SK-N-SH (cell line): ENCODE measurements around the gene MOB2. TPM values are rescaled to one million over a fixed set of nuclear protein-coding genes. Genes with fewer than 3 reads are reported as not detected.

Experiments used
- CTCF ChIA-PET: fragments of 300-600, 350-600 bp; formaldehyde crosslinking; extraction: SDS; loops from one replicate; lab custom pipeline; 2021; lab: Yijun Ruan, JAX
- POLR2A ChIA-PET: fragments of 350-600 bp; sonication (Branson Sonifier 250); formaldehyde crosslinking; extraction: SDS; loops from one replicate; lab custom pipeline; 2020; ENCODE audit warnings: antibody characterized with exemption, inconsistent platforms; lab: Yijun Ruan, JAX
- DNase-seq: peaks from one replicate; pipeline ENCODE4 v3.0.0; 2012
- H2AFZ ChIP-seq: fragments of 200-600 bp; sonication (generic); 2 replicates; pipeline ENCODE4 v1.8.1; 2016; ENCODE audit warnings: antibody characterized with exemption, mild to moderate bottlenecking, low read depth
- H3F3A ChIP-seq: fragments of 200-600 bp; sonication (generic); replicated peaks from 2 replicates; pipeline ENCODE3; 2016; ENCODE audit warnings: antibody characterized with exemption, mild to moderate bottlenecking; ENCODE audit not compliant: insufficient read depth
- H3K27ac ChIP-seq, 2 experiments: fragments of 200-500 bp in 1 of 2; fragments of 200-600 bp in 1 of 2; sonication (Bioruptor generic) in 1 of 2; sonication (generic), shearing (Covaris generic) in 1 of 2; 2 replicates each; pipeline versions ENCODE4 v1.5.1 to v1.6.1; 2014 to 2016; ENCODE audit warnings: low read depth in 2 of 2, inconsistent platforms in 1 of 2, low read length in 1 of 2, mild to moderate bottlenecking in 1 of 2, mixed read lengths in 1 of 2
- H3K27me3 ChIP-seq: fragments of 200-600 bp; sonication (generic), shearing (Covaris generic); 2 replicates; pipeline ENCODE4 v1.6.1; 2016; ENCODE audit warnings: mixed run types; ENCODE audit not compliant: insufficient read depth
- H3K36me3 ChIP-seq, 2 experiments: fragments of 200-500 bp in 1 of 2; fragments of 200-600 bp in 1 of 2; sonication (Bioruptor generic) in 1 of 2; sonication (generic) in 1 of 2; replicated peaks in 1 of 2; 2 replicates each; pipeline versions ENCODE3 to v1.5.1; 2014 to 2016; ENCODE audit warnings: low read length in 1 of 2, mild to moderate bottlenecking in 1 of 2; ENCODE audit not compliant: insufficient read depth in 2 of 2, control insufficient read depth in 1 of 2
- H3K4me1 ChIP-seq, 2 experiments: fragments of 200-500 bp in 1 of 2; fragments of 200-600 bp in 1 of 2; sonication (Bioruptor generic) in 1 of 2; sonication (generic), shearing (Covaris generic) in 1 of 2; 2 replicates each; pipeline versions ENCODE4 v1.5.1 to v1.6.1; 2014 to 2016; ENCODE audit warnings: low read depth in 1 of 2, low read length in 1 of 2, mixed run types in 1 of 2; ENCODE audit not compliant: insufficient read depth in 2 of 2, control insufficient read depth in 1 of 2
- H3K4me2 ChIP-seq: fragments of 200-600 bp; sonication (generic), shearing (Covaris generic); 2 replicates; pipeline ENCODE4 v1.6.1; 2017; ENCODE audit warnings: mixed run types
- H3K4me3 ChIP-seq, 2 experiments: fragments of 200-500 bp in 1 of 2; fragments of 200-600 bp in 1 of 2; sonication (Bioruptor generic) in 1 of 2; sonication (generic), shearing (Covaris generic) in 1 of 2; 2 replicates each; pipeline versions ENCODE4 v1.5.1 to v1.8.1; 2014 to 2016; ENCODE audit warnings: low read depth in 2 of 2, inconsistent platforms in 1 of 2, low read length in 1 of 2, mild to moderate bottlenecking in 1 of 2, mixed read lengths in 1 of 2, moderate library complexity in 1 of 2
- H3K79me2 ChIP-seq: fragments of 200-600 bp; sonication (generic); 2 replicates; pipeline ENCODE4 v1.8.1; 2017; ENCODE audit warnings: mild to moderate bottlenecking; ENCODE audit not compliant: insufficient read depth
- H3K9ac ChIP-seq: fragments of 200-600 bp; sonication (generic); 2 replicates; pipeline ENCODE4 v1.6.1; 2017; ENCODE audit warnings: mixed run types
- H3K9me2 ChIP-seq: fragments of 200-600 bp; sonication (generic); 2 replicates; pipeline ENCODE4 v1.6.1; 2017; ENCODE audit warnings: mixed run types
- H3K9me3 ChIP-seq: fragments of 200-600 bp; sonication (generic); 2 replicates; pipeline ENCODE4 v1.6.1; 2017; ENCODE audit warnings: mixed run types, mild to moderate bottlenecking, moderate library complexity
- H4K20me1 ChIP-seq: fragments of 200-600 bp; sonication (generic); 2 replicates; pipeline ENCODE4 v1.6.1; 2017; ENCODE audit warnings: mild to moderate bottlenecking, mixed run types; ENCODE audit not compliant: insufficient read depth
- CHD2 ChIP-seq: fragments of 150-350 bp; IDR thresholded peaks from 2 replicates; pipeline ENCODE4 v1.6.1; 2018; ENCODE audit warnings: low read length; ENCODE audit not compliant: partially characterized antibody
- ELF1 ChIP-seq: IDR thresholded peaks from 2 replicates; pipeline ENCODE4 v1.4.0; 2012
- EZH2phosphoT487 ChIP-seq: fragments of 200-600 bp; sonication (generic); IDR thresholded peaks from 2 replicates; pipeline ENCODE4 v1.6.1; 2017; ENCODE audit warnings: low read depth, mixed run types, mild to moderate bottlenecking, antibody characterized with exemption, moderate library complexity, borderline replicate concordance
- FOSL2 ChIP-seq: IDR thresholded peaks from 2 replicates; pipeline ENCODE4 v1.4.0; 2012; ENCODE audit warnings: low read depth, mild to moderate bottlenecking, moderate library complexity, borderline replicate concordance
- FOXM1 ChIP-seq: IDR thresholded peaks from 2 replicates; pipeline ENCODE4 v1.4.0; 2012; ENCODE audit warnings: low read depth, mild to moderate bottlenecking
- GABPA ChIP-seq: IDR thresholded peaks from 2 replicates; pipeline ENCODE4 v1.4.0; 2012; ENCODE audit warnings: low read depth, mild to moderate bottlenecking
- MEF2A ChIP-seq: IDR thresholded peaks from 2 replicates; pipeline ENCODE4 v1.4.0; 2012; ENCODE audit warnings: low read depth, borderline replicate concordance
- MXI1 ChIP-seq: IDR thresholded peaks from 2 replicates; pipeline ENCODE4 v1.6.1; 2012; ENCODE audit warnings: mild to moderate bottlenecking, low read depth, low read length, improper control_type of control experiment
- NFIC ChIP-seq: IDR thresholded peaks from 2 replicates; pipeline ENCODE4 v1.4.0; 2012; ENCODE audit warnings: borderline replicate concordance
- RAD21 ChIP-seq: IDR thresholded peaks from 2 replicates; pipeline ENCODE4 v1.6.1; 2012; ENCODE audit warnings: mild to moderate bottlenecking, low read length
- RXRA ChIP-seq: IDR thresholded peaks from 2 replicates; pipeline ENCODE4 v1.4.0; 2012; ENCODE audit warnings: low read depth, mild to moderate bottlenecking, borderline replicate concordance
- SMC3 ChIP-seq: IDR thresholded peaks from 2 replicates; pipeline ENCODE4 v1.6.1; 2012; ENCODE audit warnings: low read depth, low read length, improper control_type of control experiment
- TEAD4 ChIP-seq: IDR thresholded peaks from 2 replicates; pipeline ENCODE4 v1.4.0; 2012; ENCODE audit warnings: mild to moderate bottlenecking, borderline replicate concordance; ENCODE audit not compliant: insufficient read depth
- YY1 ChIP-seq: IDR thresholded peaks from 2 replicates; pipeline ENCODE4 v1.4.0; 2012; ENCODE audit warnings: low read depth, mild to moderate bottlenecking
- WGBS: methylation state at CpG from one replicate; pipeline ENCODE4 v1.1.6; 2017; ENCODE audit warnings: low lambda C conversion rate; 5-methylcytosine and 5-hydroxymethylcytosine counted together
- polyA plus RNA-seq, 3 experiments: library from polyadenylated mRNA; depleted of rRNA; stranded (reverse); fragments of >200 nt; gene quantifications; 2 replicates each; pipeline ENCODE4 v1.2.3, GENCODE V29; 2012
- TF ChIP-seq, protein P1 (sequence below): fragments of 150-350 bp; IDR thresholded peaks from 2 replicates; pipeline ENCODE4 v1.6.1; 2017; ENCODE audit warnings: antibody characterized with exemption, low read length, low read depth, borderline replicate concordance
- TF ChIP-seq, protein P2 (sequence below): fragments of 150-350 bp; IDR thresholded peaks from 2 replicates; pipeline ENCODE4 v1.6.1; 2016; ENCODE audit warnings: mild to moderate bottlenecking, low read depth, low read length
- TF ChIP-seq, protein P3 (sequence below): IDR thresholded peaks from 2 replicates; pipeline ENCODE4 v1.4.0; 2012; ENCODE audit warnings: low read depth, borderline replicate concordance
- TF ChIP-seq, protein P4 (sequence below): IDR thresholded peaks from 2 replicates; pipeline ENCODE4 v1.4.0; 2012; ENCODE audit warnings: low read depth

Gene MOB2
- polyA plus RNA-seq, 1 of the 3 experiments (the other 2 are of a cell fraction), result 45.8 TPM

DNA sequence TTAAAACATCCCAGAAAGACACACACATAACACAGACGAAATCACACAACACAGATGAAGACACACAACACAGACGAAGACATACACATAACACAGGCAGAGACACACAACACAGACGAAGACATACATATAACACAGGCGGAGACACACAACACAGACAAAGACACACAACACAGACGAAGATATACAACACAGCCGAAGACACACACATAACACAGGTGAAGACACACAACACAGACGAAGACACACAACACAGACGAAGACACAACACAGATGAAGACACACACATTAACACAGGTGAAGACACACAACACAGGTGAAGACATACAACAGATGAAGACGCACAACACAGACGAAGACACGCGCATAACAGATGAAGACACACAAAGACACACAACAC is 4.8 kb upstream of the MOB2 start:
- no peaks in the 10 kb centered on the region for H3F3A ChIP-seq
- H2AFZ ChIP-seq, result no peak overlapping the region
- peaks cover 0 to 4% of the 10 kb centered on the region in 2 experiments for H3K36me3 ChIP-seq
- ChIA-PET CTCF (no interaction called here), POLR2A (no interaction called here)
- H3K4me1 ChIP-seq, result peaks cover 0 to 28% of the 10 kb centered on the region in 2 experiments; a peak in 1 of 4 replicates
- 0 out of 2 replicates have a peak, but pooled peaks cover 5% of the 10 kb centered on the region for H3K9me3 ChIP-seq
- peaks cover 60% of the 10 kb centered on the region for H3K79me2 ChIP-seq
- 90% methylated on average over 12 of the region's 12 CpGs for WGBS
- H3K4me2 ChIP-seq, result no peak overlapping the region
- H3K27me3 ChIP-seq, result no peaks in the 10 kb centered on the region
- peaks cover 55% of the 10 kb centered on the region for H4K20me1 ChIP-seq
- H3K27ac ChIP-seq, result no peak overlapping the region
- H3K9ac ChIP-seq, result no peak overlapping the region
- H3K4me3 ChIP-seq, result no peak overlapping the region
- H3K9me2 ChIP-seq, result no peaks in the 10 kb centered on the region
- no peak for TF ChIP-seq GABPA
- no peak for TF ChIP-seq FOSL2
- no peak for TF ChIP-seq CHD2
- TF ChIP-seq, protein P1, sequence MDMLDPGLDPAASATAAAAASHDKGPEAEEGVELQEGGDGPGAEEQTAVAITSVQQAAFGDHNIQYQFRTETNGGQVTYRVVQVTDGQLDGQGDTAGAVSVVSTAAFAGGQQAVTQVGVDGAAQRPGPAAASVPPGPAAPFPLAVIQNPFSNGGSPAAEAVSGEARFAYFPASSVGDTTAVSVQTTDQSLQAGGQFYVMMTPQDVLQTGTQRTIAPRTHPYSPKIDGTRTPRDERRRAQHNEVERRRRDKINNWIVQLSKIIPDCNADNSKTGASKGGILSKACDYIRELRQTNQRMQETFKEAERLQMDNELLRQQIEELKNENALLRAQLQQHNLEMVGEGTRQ, result no peak
- TF ChIP-seq YY1, result no peak
- TF ChIP-seq NFIC, result no peak
- TF ChIP-seq RXRA, result no peak
- TF ChIP-seq SMC3, result no peak
- TF ChIP-seq MXI1, result no peak
- no peak for TF ChIP-seq RAD21
- TF ChIP-seq FOXM1, result no peak
- DNase-seq, result no peak

DNA sequence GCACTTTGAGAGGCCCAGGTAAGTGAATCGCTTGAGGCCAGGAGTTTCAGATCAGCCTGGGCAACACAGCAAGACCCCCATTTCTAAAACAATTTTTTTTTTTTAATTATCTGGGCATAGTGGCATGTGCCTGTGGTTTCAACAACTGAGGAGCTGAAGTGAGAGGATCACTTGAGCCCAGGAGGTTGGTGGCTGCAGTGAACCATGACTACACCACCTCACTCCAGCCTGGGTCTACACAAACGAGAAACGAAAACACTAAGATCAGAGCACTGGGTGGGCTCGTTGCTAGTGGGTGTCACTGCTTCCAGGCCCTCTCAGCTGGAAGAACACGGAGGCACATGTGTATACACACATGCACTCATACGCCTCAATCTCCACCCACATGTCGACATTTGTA is 4.1 kb upstream of the MOB2 start:
- ChIA-PET POLR2A (no interaction called here), CTCF (no interaction called here)
- Histone ChIP-seq H3K4me3 (no peak overlapping the region), H3K79me2 (peaks cover 54% of the 10 kb centered on the region), H4K20me1 (peaks cover 55% of the 10 kb centered on the region), H3K27me3 (no peaks in the 10 kb centered on the region), H2AFZ (no peak overlapping the region), H3K9me3 (0 out of 2 replicates have a peak, but pooled peaks cover 5% of the 10 kb centered on the region), H3K9ac (no peak overlapping the region), H3K27ac (no peak overlapping the region), H3K4me1 (peaks cover 0 to 36% of the 10 kb centered on the region in 2 experiments; a peak in 1 of 4 replicates), H3K4me2 (no peak overlapping the region), H3K9me2 (no peaks in the 10 kb centered on the region), H3F3A (no peaks in the 10 kb centered on the region), H3K36me3 (peaks cover 0 to 2% of the 10 kb centered on the region in 2 experiments)
- no peak for DNase-seq
- TF ChIP-seq TEAD4, result no peak
- WGBS, result 82% methylated on average over 7 of the region's 7 CpGs

DNA sequence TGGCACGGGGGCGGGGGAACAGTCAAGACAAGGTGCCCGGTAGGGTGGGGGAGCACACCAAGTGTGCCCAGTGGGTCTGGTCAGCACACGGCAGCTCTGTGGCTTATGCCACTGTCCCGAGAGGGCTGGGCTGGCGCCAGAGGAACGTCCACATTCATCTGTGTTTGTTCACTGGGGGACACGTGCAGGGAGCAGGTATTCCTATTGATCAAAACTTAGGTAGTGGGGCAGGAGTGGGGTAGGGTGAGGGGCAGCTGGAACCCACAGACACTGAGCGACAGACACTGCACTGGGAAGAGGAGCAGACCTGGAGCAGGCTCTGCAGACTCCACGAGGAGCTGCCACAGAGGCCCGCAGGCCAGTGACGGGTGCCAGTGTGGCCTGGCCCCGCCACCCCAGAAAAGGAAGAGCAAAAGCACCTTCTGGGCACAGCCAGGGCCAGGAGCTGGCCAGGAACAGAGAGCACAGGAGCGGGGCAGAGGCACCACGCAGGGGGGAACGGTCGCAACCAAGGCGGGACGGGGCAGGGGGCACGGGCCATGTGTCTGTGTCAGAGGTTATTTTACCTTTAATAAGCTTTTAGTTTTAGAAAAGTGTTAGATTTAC is 2.1 kb upstream of the MOB2 start:
- 90% methylated on average over 17 of the region's 20 CpGs for WGBS
- no peaks in the 10 kb centered on the region for H3K36me3 ChIP-seq
- H3K9me3 ChIP-seq, result 0 out of 2 replicates have a peak, but pooled peaks cover 2% of the 10 kb centered on the region
- H3K27me3 ChIP-seq, result no peaks in the 10 kb centered on the region
- CTCF ChIA-PET, result interaction anchor here (0.7 to 2.0 kb wide), 4 partner anchors 11 to 36 kb away, joined by 3 to 6 read pairs (median 3); no protein-coding TSS in a partner anchor
- H4K20me1 ChIP-seq, result peaks cover 70% of the 10 kb centered on the region
- no peak overlapping the region for H2AFZ ChIP-seq
- peaks cover 0 to 37% of the 10 kb centered on the region in 2 experiments; a peak in 1 of 4 replicates for H3K4me1 ChIP-seq
- no peak for TF ChIP-seq ELF1
- no peak for TF ChIP-seq FOSL2
- TF ChIP-seq MXI1, result no peak
- no peak for TF ChIP-seq EZH2phosphoT487
- TF ChIP-seq, protein P2, sequence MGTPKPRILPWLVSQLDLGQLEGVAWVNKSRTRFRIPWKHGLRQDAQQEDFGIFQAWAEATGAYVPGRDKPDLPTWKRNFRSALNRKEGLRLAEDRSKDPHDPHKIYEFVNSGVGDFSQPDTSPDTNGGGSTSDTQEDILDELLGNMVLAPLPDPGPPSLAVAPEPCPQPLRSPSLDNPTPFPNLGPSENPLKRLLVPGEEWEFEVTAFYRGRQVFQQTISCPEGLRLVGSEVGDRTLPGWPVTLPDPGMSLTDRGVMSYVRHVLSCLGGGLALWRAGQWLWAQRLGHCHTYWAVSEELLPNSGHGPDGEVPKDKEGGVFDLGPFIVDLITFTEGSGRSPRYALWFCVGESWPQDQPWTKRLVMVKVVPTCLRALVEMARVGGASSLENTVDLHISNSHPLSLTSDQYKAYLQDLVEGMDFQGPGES, result no peak
- TF ChIP-seq, protein P3, sequence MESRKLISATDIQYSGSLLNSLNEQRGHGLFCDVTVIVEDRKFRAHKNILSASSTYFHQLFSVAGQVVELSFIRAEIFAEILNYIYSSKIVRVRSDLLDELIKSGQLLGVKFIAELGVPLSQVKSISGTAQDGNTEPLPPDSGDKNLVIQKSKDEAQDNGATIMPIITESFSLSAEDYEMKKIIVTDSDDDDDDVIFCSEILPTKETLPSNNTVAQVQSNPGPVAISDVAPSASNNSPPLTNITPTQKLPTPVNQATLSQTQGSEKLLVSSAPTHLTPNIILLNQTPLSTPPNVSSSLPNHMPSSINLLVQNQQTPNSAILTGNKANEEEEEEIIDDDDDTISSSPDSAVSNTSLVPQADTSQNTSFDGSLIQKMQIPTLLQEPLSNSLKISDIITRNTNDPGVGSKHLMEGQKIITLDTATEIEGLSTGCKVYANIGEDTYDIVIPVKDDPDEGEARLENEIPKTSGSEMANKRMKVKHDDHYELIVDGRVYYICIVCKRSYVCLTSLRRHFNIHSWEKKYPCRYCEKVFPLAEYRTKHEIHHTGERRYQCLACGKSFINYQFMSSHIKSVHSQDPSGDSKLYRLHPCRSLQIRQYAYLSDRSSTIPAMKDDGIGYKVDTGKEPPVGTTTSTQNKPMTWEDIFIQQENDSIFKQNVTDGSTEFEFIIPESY, result no peak
- TF ChIP-seq, protein P4, sequence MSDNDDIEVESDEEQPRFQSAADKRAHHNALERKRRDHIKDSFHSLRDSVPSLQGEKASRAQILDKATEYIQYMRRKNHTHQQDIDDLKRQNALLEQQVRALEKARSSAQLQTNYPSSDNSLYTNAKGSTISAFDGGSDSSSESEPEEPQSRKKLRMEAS, result no peak
- TF ChIP-seq NFIC, result no peak
- no peak for TF ChIP-seq MEF2A
- no peaks in the 10 kb centered on the region for H3K9me2 ChIP-seq
- H3K9ac ChIP-seq, result no peak overlapping the region
- H3K4me3 ChIP-seq, result no peak overlapping the region
- peaks cover 50% of the 10 kb centered on the region for H3K79me2 ChIP-seq
- H3K4me2 ChIP-seq, result no peak overlapping the region
- no peak overlapping the region; a peak in 1 of 4 replicates for H3K27ac ChIP-seq
- no peak for DNase-seq
- POLR2A ChIA-PET, result no interaction called here
- H3F3A ChIP-seq, result no peaks in the 10 kb centered on the region
